ENCODE measurements around the gene OR51L1. TPM values are rescaled to one million over a fixed set of nuclear protein-coding genes. Genes with fewer than 3 reads are reported as not detected.

The OR51L1 gene
- total and polyA plus RNA-seq, 2 experiments from 2014 or later: not detected

DNA sequence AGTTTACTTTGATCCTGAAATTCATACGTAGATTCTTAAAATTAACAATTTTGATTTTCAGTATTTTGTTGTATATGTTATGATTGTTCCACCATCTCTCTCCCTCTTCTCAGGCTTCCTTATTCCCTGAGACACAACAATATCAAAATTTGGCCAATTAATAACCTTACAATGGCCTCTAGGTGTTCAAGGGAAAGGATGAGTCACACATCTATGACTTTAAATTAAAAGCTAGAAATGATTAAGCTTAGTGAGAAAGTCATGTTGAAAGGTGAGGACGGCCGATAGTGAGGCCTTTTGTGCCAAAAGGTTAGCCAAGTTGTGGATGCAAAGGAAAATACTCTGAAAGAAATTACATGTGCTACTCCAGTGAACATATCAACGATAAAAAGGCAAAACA lies 46.2 kb downstream of the OR51L1 start:
- Mint-ChIP-seq H3K4me3 (no peak overlapping the region), H3K27me3 (ENCODE audit: insufficient read depth, low read depth, poor library complexity) (no peaks in the 10 kb centered on the region), H3K36me3 (ENCODE audit: low read depth) (no peaks in the 10 kb centered on the region), H3K4me1 (no peaks in the 10 kb centered on the region), H3K27ac (no peak overlapping the region), H3K9me3 (no peaks in the 10 kb centered on the region)
- no peak for TF ChIP-seq ZNF114 (CRISPR knock-in tag; IDR thresholded peaks at IDR 0.05)
- TF ChIP-seq ZNF331 (CRISPR knock-in tag; IDR thresholded peaks at IDR 0.05; ENCODE audit: low read depth): no peak
- TF ChIP-seq CREB1 (CRISPR knock-in tag; IDR thresholded peaks at IDR 0.05; ENCODE audit: low read depth): no peak
- no peak for TF ChIP-seq NANOG (IDR thresholded peaks at IDR 0.05; ENCODE audit: borderline replicate concordance)
- TF ChIP-seq, protein P1, sequence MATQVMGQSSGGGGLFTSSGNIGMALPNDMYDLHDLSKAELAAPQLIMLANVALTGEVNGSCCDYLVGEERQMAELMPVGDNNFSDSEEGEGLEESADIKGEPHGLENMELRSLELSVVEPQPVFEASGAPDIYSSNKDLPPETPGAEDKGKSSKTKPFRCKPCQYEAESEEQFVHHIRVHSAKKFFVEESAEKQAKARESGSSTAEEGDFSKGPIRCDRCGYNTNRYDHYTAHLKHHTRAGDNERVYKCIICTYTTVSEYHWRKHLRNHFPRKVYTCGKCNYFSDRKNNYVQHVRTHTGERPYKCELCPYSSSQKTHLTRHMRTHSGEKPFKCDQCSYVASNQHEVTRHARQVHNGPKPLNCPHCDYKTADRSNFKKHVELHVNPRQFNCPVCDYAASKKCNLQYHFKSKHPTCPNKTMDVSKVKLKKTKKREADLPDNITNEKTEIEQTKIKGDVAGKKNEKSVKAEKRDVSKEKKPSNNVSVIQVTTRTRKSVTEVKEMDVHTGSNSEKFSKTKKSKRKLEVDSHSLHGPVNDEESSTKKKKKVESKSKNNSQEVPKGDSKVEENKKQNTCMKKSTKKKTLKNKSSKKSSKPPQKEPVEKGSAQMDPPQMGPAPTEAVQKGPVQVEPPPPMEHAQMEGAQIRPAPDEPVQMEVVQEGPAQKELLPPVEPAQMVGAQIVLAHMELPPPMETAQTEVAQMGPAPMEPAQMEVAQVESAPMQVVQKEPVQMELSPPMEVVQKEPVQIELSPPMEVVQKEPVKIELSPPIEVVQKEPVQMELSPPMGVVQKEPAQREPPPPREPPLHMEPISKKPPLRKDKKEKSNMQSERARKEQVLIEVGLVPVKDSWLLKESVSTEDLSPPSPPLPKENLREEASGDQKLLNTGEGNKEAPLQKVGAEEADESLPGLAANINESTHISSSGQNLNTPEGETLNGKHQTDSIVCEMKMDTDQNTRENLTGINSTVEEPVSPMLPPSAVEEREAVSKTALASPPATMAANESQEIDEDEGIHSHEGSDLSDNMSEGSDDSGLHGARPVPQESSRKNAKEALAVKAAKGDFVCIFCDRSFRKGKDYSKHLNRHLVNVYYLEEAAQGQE (IDR thresholded peaks at IDR 0.05; ENCODE audit: unreplicated experiment): no peak
- TF ChIP-seq, protein P2, sequence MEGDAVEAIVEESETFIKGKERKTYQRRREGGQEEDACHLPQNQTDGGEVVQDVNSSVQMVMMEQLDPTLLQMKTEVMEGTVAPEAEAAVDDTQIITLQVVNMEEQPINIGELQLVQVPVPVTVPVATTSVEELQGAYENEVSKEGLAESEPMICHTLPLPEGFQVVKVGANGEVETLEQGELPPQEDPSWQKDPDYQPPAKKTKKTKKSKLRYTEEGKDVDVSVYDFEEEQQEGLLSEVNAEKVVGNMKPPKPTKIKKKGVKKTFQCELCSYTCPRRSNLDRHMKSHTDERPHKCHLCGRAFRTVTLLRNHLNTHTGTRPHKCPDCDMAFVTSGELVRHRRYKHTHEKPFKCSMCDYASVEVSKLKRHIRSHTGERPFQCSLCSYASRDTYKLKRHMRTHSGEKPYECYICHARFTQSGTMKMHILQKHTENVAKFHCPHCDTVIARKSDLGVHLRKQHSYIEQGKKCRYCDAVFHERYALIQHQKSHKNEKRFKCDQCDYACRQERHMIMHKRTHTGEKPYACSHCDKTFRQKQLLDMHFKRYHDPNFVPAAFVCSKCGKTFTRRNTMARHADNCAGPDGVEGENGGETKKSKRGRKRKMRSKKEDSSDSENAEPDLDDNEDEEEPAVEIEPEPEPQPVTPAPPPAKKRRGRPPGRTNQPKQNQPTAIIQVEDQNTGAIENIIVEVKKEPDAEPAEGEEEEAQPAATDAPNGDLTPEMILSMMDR (conservative IDR thresholded peaks at IDR 0.05; ENCODE audit: low read depth in 2 of 2): no peak
- TF ChIP-seq EZH2phosphoT487 (IDR thresholded peaks at IDR 0.05; ENCODE audit: unreplicated experiment): no peak
- TF ChIP-seq POLR2AphosphoS5 (IDR thresholded peaks at IDR 0.05; ENCODE audit: low read depth): no peak
- no peak for TF ChIP-seq STAT1 (IDR thresholded peaks at IDR 0.05; ENCODE audit: unreplicated experiment)
- TF ChIP-seq, protein P3, sequence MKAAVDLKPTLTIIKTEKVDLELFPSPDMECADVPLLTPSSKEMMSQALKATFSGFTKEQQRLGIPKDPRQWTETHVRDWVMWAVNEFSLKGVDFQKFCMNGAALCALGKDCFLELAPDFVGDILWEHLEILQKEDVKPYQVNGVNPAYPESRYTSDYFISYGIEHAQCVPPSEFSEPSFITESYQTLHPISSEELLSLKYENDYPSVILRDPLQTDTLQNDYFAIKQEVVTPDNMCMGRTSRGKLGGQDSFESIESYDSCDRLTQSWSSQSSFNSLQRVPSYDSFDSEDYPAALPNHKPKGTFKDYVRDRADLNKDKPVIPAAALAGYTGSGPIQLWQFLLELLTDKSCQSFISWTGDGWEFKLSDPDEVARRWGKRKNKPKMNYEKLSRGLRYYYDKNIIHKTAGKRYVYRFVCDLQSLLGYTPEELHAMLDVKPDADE (IDR thresholded peaks at IDR 0.05): no peak
- no peak for TF ChIP-seq JUNB (IDR thresholded peaks at IDR 0.05; ENCODE audit: unreplicated experiment)
- no peak for TF ChIP-seq EZH2 (IDR thresholded peaks at IDR 0.05; ENCODE audit: low read depth, unreplicated experiment)
- TF ChIP-seq, protein P4, sequence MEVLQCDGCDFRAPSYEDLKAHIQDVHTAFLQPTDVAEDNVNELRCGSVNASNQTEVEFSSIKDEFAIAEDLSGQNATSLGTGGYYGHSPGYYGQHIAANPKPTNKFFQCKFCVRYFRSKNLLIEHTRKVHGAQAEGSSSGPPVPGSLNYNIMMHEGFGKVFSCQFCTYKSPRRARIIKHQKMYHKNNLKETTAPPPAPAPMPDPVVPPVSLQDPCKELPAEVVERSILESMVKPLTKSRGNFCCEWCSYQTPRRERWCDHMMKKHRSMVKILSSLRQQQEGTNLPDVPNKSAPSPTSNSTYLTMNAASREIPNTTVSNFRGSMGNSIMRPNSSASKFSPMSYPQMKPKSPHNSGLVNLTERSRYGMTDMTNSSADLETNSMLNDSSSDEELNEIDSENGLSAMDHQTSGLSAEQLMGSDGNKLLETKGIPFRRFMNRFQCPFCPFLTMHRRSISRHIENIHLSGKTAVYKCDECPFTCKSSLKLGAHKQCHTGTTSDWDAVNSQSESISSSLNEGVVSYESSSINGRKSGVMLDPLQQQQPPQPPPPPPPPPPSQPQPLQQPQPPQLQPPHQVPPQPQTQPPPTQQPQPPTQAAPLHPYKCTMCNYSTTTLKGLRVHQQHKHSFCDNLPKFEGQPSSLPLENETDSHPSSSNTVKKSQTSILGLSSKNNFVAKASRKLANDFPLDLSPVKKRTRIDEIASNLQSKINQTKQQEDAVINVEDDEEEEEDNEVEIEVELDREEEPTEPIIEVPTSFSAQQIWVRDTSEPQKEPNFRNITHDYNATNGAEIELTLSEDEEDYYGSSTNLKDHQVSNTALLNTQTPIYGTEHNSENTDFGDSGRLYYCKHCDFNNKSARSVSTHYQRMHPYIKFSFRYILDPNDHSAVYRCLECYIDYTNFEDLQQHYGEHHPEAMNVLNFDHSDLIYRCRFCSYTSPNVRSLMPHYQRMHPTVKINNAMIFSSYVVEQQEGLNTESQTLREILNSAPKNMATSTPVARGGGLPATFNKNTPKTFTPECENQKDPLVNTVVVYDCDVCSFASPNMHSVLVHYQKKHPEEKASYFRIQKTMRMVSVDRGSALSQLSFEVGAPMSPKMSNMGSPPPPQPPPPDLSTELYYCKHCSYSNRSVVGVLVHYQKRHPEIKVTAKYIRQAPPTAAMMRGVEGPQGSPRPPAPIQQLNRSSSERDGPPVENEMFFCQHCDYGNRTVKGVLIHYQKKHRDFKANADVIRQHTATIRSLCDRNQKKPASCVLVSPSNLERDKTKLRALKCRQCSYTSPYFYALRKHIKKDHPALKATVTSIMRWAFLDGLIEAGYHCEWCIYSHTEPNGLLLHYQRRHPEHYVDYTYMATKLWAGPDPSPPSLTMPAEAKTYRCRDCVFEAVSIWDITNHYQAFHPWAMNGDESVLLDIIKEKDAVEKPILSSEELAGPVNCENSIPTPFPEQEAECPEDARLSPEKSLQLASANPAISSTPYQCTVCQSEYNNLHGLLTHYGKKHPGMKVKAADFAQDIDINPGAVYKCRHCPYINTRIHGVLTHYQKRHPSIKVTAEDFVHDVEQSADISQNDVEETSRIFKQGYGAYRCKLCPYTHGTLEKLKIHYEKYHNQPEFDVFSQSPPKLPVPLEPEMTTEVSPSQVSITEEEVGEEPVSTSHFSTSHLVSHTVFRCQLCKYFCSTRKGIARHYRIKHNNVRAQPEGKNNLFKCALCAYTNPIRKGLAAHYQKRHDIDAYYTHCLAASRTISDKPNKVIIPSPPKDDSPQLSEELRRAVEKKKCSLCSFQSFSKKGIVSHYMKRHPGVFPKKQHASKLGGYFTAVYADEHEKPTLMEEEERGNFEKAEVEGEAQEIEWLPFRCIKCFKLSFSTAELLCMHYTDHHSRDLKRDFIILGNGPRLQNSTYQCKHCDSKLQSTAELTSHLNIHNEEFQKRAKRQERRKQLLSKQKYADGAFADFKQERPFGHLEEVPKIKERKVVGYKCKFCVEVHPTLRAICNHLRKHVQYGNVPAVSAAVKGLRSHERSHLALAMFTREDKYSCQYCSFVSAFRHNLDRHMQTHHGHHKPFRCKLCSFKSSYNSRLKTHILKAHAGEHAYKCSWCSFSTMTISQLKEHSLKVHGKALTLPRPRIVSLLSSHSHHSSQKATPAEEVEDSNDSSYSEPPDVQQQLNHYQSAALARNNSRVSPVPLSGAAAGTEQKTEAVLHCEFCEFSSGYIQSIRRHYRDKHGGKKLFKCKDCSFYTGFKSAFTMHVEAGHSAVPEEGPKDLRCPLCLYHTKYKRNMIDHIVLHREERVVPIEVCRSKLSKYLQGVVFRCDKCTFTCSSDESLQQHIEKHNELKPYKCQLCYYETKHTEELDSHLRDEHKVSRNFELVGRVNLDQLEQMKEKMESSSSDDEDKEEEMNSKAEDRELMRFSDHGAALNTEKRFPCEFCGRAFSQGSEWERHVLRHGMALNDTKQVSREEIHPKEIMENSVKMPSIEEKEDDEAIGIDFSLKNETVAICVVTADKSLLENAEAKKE (CRISPR knock-in tag; IDR thresholded peaks at IDR 0.05): no peak
- Histone ChIP-seq H3K4me2 (no peak overlapping the region), H3F3A (replicated peaks; ENCODE audit: low read depth) (no peaks in the 10 kb centered on the region), H4K20me1 (replicated peaks; ENCODE audit: insufficient read depth) (no peaks in the 10 kb centered on the region), H3K9me2 (ENCODE audit: insufficient read depth) (no peaks in the 10 kb centered on the region; the same call in 1 of the 2 replicates), H3K27ac (ENCODE audit: low read depth) (no peak overlapping the region), H2AFZ (no peak overlapping the region), H3K79me2 (replicated peaks; ENCODE audit: insufficient read depth) (no peaks in the 10 kb centered on the region), H3K4me3 (no peak overlapping the region), H3K36me3 (ENCODE audit: insufficient read depth) (no peaks in the 10 kb centered on the region), H3K4me1 (ENCODE audit: insufficient read depth) (no peaks in the 10 kb centered on the region), H3K27me3 (ENCODE audit: insufficient read depth) (no peaks in the 10 kb centered on the region)
- ATAC-seq (no peak), DNase-seq (ENCODE audit: low spot score) (no peak)

Data from GM23338 (cell line).